H1 (cell line): ENCODE measurements around the gene NRXN3.

Experiments
- CTCF ChIP-seq, 3 experiments: IDR thresholded peaks; 1 replicate in 2 of 3; 2 replicates in 1 of 3; pipeline versions ENCODE4 v1.5.1 to v1.6.1; 2011; ENCODE audit warnings: low read length in 3 of 3, mild to moderate bottlenecking in 3 of 3, inconsistent platforms in 2 of 3, low read depth in 1 of 3, moderate library complexity in 1 of 3; ENCODE audit not compliant: insufficient read depth in 1 of 3; ENCODE audit errors: control extremely low read depth in 1 of 3
- GABPA ChIP-seq: IDR thresholded peaks from 2 replicates; pipeline ENCODE4 v1.6.1; 2011; ENCODE audit warnings: mild to moderate bottlenecking, low read length, moderate library complexity, borderline replicate concordance; ENCODE audit not compliant: insufficient read depth
- HDAC2 ChIP-seq, 2 experiments: fragments of 300-600 bp in 1 of 2; sonication (generic) in 1 of 2; IDR thresholded peaks; 2 replicates each; pipeline ENCODE4 v1.6.1; 2011 to 2012; ENCODE audit warnings: low read depth in 2 of 2, low read length in 2 of 2, mild to moderate bottlenecking in 2 of 2, moderate library complexity in 2 of 2, borderline replicate concordance in 1 of 2, inconsistent platforms in 1 of 2
- POLR2A ChIP-seq, 2 experiments: IDR thresholded peaks; 1 replicate in 1 of 2; 2 replicates in 1 of 2; pipeline ENCODE4 v1.6.1; 2011; ENCODE audit warnings: low read depth in 2 of 2, low read length in 2 of 2, mild to moderate bottlenecking in 2 of 2; ENCODE audit errors: control extremely low read depth in 1 of 2
- POLR2AphosphoS5 ChIP-seq: IDR thresholded peaks from 2 replicates; pipeline ENCODE4 v1.6.1; 2011; ENCODE audit warnings: low read depth, low read length
- RNF2 ChIP-seq: fragments of 200-900, 300-1000 bp; sonication (generic); IDR thresholded peaks from 2 replicates; pipeline ENCODE4 v1.7.1; 2016; ENCODE audit warnings: borderline replicate concordance, low read depth, mild to moderate bottlenecking, antibody characterized with exemption, low read length; ENCODE audit not compliant: poor library complexity, severe bottlenecking; ENCODE audit errors: missing control alignments

DNA sequence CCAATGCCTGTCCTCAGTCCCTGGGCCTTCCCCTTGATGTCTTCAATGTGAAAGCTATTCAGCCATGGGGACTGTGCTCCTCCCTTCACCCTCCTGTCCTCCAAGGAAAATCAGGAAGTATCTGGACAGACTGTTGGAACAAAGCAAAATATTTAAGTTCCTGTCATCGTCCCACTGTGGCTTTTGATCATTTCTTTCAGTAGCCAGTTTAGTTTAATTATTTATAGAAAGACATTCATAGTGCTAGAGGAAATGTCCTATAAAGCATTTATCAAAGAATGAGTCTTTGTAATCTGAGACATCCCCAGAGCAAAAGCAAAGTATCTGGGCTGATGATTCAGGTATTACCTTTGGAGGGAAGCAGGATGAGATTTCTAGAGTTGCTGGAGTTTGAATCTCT is 254.1 kb downstream of the NRXN3 start:
- TF ChIP-seq RNF2, result no peak
- TF ChIP-seq CTCF (IDR thresholded peaks at IDR 0.05; ENCODE audit: control extremely low read depth in 1 of 3, insufficient read depth in 1 of 3, low read depth in 1 of 3, low read length in 3 of 3), result no peak
- TF ChIP-seq POLR2A (IDR thresholded peaks at IDR 0.05; ENCODE audit: control extremely low read depth in 1 of 2, low read depth in 2 of 2, low read length in 2 of 2), result no peak
- no peak for TF ChIP-seq POLR2AphosphoS5
- no peak for TF ChIP-seq GABPA
- TF ChIP-seq HDAC2 (IDR thresholded peaks at IDR 0.05; ENCODE audit: borderline replicate concordance in 1 of 2, low read depth in 2 of 2, low read length in 2 of 2), result no peak
